Measurements from ENCODE around the gene DNASE1. TPM values are rescaled to one million over a fixed set of nuclear protein-coding genes. Genes with fewer than 3 reads are reported as not detected.

DNASE1 gene
- total and polyA plus RNA-seq, 4 donors, result 0.77 to 11.6 (median 6.2) TPM

- H3K27ac ChIP-seq (ENCODE audit: low read depth in 1 of 2, low read length in 2 of 2), result peak overlapping the region; percentile 36 to 97
- WGBS, result 80% methylated on average over 9 of the region's 9 CpGs
- no peaks in the 10 kb centered on the region for H3K36me3 ChIP-seq (ENCODE audit: control insufficient read depth in 4 of 4, insufficient read depth in 3 of 4, low read depth in 1 of 4, low read length in 3 of 4)
- H3K9ac ChIP-seq (ENCODE audit: low read depth in 1 of 2, low read length in 2 of 2), result no peak overlapping the region
- no peak overlapping the region for H3K4me3 ChIP-seq (ENCODE audit: low read depth in 1 of 3, low read length in 3 of 3)
- H3K9me3 ChIP-seq (ENCODE audit: control insufficient read depth in 4 of 4, low read length in 3 of 4), result no peaks in the 10 kb centered on the region
- no peak for DNase-seq (ENCODE audit: low spot score)
- TF ChIP-seq ZBTB33 (IDR thresholded peaks at IDR 0.05) (no peak), RAD21 (IDR thresholded peaks at IDR 0.05) (no peak)
- H3K27me3 ChIP-seq (ENCODE audit: control insufficient read depth in 4 of 4, insufficient read depth in 4 of 4, low read length in 3 of 4), result no peaks in the 10 kb centered on the region
- peaks cover 10 to 41% (median 24%) of the 10 kb centered on the region in 4 donors for H3K4me1 ChIP-seq (ENCODE audit: control insufficient read depth in 4 of 4, insufficient read depth in 4 of 4, low read length in 3 of 4)
Measured at GRCh38 chr16:3694051-3694450, 39.6 kb downstream of the DNASE1 start.

DNA sequence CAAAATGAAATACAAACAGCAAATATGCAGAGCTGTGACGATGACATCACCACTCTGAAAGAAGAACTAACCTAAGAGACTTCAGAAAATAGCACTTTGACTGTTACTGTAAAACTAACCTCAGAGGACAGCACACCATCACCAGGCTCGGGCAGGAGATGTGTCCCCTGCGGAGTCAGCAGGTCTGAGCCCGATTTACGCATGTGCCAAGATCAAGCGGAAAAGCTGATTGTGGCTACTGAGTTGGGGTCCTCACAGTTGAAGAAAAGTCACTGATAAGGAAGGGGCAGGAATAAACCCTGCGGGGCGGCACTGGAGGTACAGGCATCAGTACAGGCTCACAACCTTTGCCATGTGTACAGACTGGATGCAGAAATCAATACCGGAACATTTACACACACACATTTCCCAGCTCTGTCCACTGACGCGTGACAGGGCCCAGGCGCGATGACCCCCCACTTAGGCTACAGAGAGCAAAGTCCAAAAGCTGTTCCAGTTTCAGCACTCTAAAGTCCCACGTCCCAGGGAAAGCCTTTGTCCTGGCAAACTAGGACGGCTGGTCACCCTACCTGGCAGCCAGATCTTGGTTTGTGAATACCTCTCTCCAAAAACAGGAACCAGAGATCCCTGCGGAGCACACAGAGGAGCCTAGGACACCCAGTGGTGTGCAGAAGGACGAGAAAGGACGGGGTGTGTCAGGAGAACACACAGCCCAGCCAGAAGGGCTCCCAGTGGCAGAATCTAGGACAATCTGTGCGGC lies 41.3 kb downstream of the DNASE1 start:
- WGBS, result 32% methylated on average over 19 of the region's 19 CpGs
- no peaks in the 10 kb centered on the region for H3K27me3 ChIP-seq (ENCODE audit: control insufficient read depth in 4 of 4, insufficient read depth in 4 of 4, low read length in 3 of 4)
- no peaks in the 10 kb centered on the region for H3K36me3 ChIP-seq (ENCODE audit: control insufficient read depth in 4 of 4, insufficient read depth in 3 of 4, low read depth in 1 of 4, low read length in 3 of 4)
- H3K27ac ChIP-seq (ENCODE audit: low read depth in 1 of 2, low read length in 2 of 2), result peak overlapping the region; percentile 88 to 97
- H3K9ac ChIP-seq (ENCODE audit: low read depth in 1 of 2, low read length in 2 of 2), result peak overlapping the region; percentile 65 to 84
- no peaks in the 10 kb centered on the region for H3K9me3 ChIP-seq (ENCODE audit: control insufficient read depth in 4 of 4, low read length in 3 of 4)
- peak overlapping the region; percentile 22 to 55 (median 38) for H3K4me3 ChIP-seq (ENCODE audit: low read depth in 1 of 3, low read length in 3 of 3)
- peak; percentile 64 for DNase-seq (ENCODE audit: low spot score)
- TF ChIP-seq, protein P1, sequence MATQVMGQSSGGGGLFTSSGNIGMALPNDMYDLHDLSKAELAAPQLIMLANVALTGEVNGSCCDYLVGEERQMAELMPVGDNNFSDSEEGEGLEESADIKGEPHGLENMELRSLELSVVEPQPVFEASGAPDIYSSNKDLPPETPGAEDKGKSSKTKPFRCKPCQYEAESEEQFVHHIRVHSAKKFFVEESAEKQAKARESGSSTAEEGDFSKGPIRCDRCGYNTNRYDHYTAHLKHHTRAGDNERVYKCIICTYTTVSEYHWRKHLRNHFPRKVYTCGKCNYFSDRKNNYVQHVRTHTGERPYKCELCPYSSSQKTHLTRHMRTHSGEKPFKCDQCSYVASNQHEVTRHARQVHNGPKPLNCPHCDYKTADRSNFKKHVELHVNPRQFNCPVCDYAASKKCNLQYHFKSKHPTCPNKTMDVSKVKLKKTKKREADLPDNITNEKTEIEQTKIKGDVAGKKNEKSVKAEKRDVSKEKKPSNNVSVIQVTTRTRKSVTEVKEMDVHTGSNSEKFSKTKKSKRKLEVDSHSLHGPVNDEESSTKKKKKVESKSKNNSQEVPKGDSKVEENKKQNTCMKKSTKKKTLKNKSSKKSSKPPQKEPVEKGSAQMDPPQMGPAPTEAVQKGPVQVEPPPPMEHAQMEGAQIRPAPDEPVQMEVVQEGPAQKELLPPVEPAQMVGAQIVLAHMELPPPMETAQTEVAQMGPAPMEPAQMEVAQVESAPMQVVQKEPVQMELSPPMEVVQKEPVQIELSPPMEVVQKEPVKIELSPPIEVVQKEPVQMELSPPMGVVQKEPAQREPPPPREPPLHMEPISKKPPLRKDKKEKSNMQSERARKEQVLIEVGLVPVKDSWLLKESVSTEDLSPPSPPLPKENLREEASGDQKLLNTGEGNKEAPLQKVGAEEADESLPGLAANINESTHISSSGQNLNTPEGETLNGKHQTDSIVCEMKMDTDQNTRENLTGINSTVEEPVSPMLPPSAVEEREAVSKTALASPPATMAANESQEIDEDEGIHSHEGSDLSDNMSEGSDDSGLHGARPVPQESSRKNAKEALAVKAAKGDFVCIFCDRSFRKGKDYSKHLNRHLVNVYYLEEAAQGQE (IDR thresholded peaks at IDR 0.05), result peak; percentile 91
- TF ChIP-seq GABPA (IDR thresholded peaks at IDR 0.05 in 1 of 2, conservative IDR thresholded peaks at IDR 0.05 in 1 of 2) (peak in 1 of 2 donors; percentile 76), ZBTB33 (IDR thresholded peaks at IDR 0.05) (peak; percentile 97), FOXA2 (IDR thresholded peaks at IDR 0.05) (peak; percentile 94), RAD21 (IDR thresholded peaks at IDR 0.05) (peak; percentile 51 to 56), HNF4A (conservative IDR thresholded peaks at IDR 0.05) (peak; percentile 100), CTCF (IDR thresholded peaks at IDR 0.05; ENCODE audit: low read depth, low read length, missing input control) (no peak), JUND (IDR thresholded peaks at IDR 0.05) (peak; percentile 89 to 90), RXRA (IDR thresholded peaks at IDR 0.05) (peak; percentile 98 to 99), NR2F2 (IDR thresholded peaks at IDR 0.05) (peak; percentile 83), EGR1 (IDR thresholded peaks at IDR 0.05; ENCODE audit: low read depth in 2 of 2) (peak; percentile 23 to 60), FOXA1 (IDR thresholded peaks at IDR 0.05) (peak; percentile 93), TAF1 (conservative IDR thresholded peaks at IDR 0.05) (peak; percentile 59), SP1 (IDR thresholded peaks at IDR 0.05) (peak; percentile 100), HNF4G (IDR thresholded peaks at IDR 0.05) (peak; percentile 100), YY1 (IDR thresholded peaks at IDR 0.05) (peak; percentile 86)
- TF ChIP-seq, protein P2, sequence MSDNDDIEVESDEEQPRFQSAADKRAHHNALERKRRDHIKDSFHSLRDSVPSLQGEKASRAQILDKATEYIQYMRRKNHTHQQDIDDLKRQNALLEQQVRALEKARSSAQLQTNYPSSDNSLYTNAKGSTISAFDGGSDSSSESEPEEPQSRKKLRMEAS (IDR thresholded peaks at IDR 0.05), result peak; percentile 95
- TF ChIP-seq, protein P3, sequence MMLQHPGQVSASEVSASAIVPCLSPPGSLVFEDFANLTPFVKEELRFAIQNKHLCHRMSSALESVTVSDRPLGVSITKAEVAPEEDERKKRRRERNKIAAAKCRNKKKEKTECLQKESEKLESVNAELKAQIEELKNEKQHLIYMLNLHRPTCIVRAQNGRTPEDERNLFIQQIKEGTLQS (IDR thresholded peaks at IDR 0.05), result no peak
- H3K4me1 ChIP-seq (ENCODE audit: control insufficient read depth in 4 of 4, insufficient read depth in 4 of 4, low read length in 3 of 4), result peaks cover 10 to 38% (median 21%) of the 10 kb centered on the region in 4 donors
